Endodermal cell (in vitro differentiated cells): ENCODE results near the gene ROR2. TPM values are rescaled to one million over a fixed set of nuclear protein-coding genes. Genes with fewer than 3 reads are reported as not detected.

Experiments
- DNase-seq: peaks from one replicate; pipeline ENCODE4 v3.0.0-alpha.2; 2017
- H3K27ac ChIP-seq: 2 replicates; pipeline ENCODE4 v1.5.1; 2013; ENCODE audit warnings: mild to moderate bottlenecking, low read depth, low read length, moderate library complexity
- H3K27me3 ChIP-seq: 2 replicates; pipeline ENCODE4 v1.6.1; 2013; ENCODE audit warnings: mild to moderate bottlenecking, low read length, moderate library complexity; ENCODE audit not compliant: insufficient read depth, control insufficient read depth, poor library complexity, severe bottlenecking
- H3K36me3 ChIP-seq: 2 replicates; pipeline ENCODE4 v1.7.0; 2013; ENCODE audit warnings: mild to moderate bottlenecking, low read length, moderate library complexity; ENCODE audit not compliant: control insufficient read depth, insufficient read depth
- H3K4me1 ChIP-seq: one replicate; pipeline ENCODE4 v1.7.0; 2013; ENCODE audit warnings: low read length; ENCODE audit not compliant: control insufficient read depth, insufficient read depth
- H3K4me3 ChIP-seq: 2 replicates; pipeline ENCODE4 v1.5.1; 2013; ENCODE audit warnings: mild to moderate bottlenecking, low read length, moderate library complexity
- H3K9ac ChIP-seq: 2 replicates; pipeline ENCODE4 v1.6.1; 2013; ENCODE audit warnings: mild to moderate bottlenecking, low read length, moderate library complexity; ENCODE audit not compliant: poor library complexity, severe bottlenecking; ENCODE audit errors: extremely low read depth
- H3K9me3 ChIP-seq: 2 replicates; pipeline ENCODE4 v1.6.1; 2013; ENCODE audit warnings: mild to moderate bottlenecking, low read length, moderate library complexity; ENCODE audit not compliant: control insufficient read depth
- H3K27ac Mint-ChIP-seq: 2 replicates; pipeline ENCODE4 v1.8.0; 2020; ENCODE audit warnings: mixed read lengths
- H3K27me3 Mint-ChIP-seq: 2 replicates; pipeline ENCODE4 v1.8.0; 2021; ENCODE audit warnings: mild to moderate bottlenecking, mixed read lengths; ENCODE audit not compliant: insufficient read depth
- H3K36me3 Mint-ChIP-seq: 2 replicates; pipeline ENCODE4 v1.8.0; 2020; ENCODE audit warnings: low read depth, mixed read lengths
- H3K4me1 Mint-ChIP-seq: 2 replicates; pipeline ENCODE4 v1.8.0; 2020; ENCODE audit warnings: mixed read lengths
- H3K4me3 Mint-ChIP-seq: 2 replicates; pipeline ENCODE4 v1.8.0; 2020; ENCODE audit warnings: mild to moderate bottlenecking, moderate library complexity, mixed read lengths
- H3K9me3 Mint-ChIP-seq: 2 replicates; pipeline ENCODE4 v1.8.0; 2020; ENCODE audit warnings: mild to moderate bottlenecking, mixed read lengths
- WGBS, 2 experiments: methylation state at CpG; one replicate each; pipeline versions ENCODE4 v1.1.5 to v1.1.7; 2013; ENCODE audit warnings: missing lambda C conversion rate in 2 of 2, mixed read lengths in 1 of 2; ENCODE audit not compliant: insufficient coverage in 1 of 2, insufficient read length in 1 of 2; 5-methylcytosine and 5-hydroxymethylcytosine counted together
- total RNA-seq, 2 donors: library from RNA; stranded (reverse); fragmentation: NEBNext Ultra II Directional in 1 of 2; extraction: Animal tissue kit (Norgen Biotek cat#: 25700) in 1 of 2; gene quantifications; 2 replicates in 1 of 2; 3 replicates in 1 of 2; pipeline ENCODE4 v1.2.1, GENCODE V29; 2021
- TF ChIP-seq, protein P1 (sequence below): fragments of 200-600 bp; sonication (generic); conservative IDR thresholded peaks from 2 replicates; pipeline ENCODE4 v1.5.0; 2021; ENCODE audit warnings: antibody characterized with exemption, mild to moderate bottlenecking

The ROR2 gene
- total RNA-seq, 2 donors from 2014 or later, result 104 to 160 TPM

DNA sequence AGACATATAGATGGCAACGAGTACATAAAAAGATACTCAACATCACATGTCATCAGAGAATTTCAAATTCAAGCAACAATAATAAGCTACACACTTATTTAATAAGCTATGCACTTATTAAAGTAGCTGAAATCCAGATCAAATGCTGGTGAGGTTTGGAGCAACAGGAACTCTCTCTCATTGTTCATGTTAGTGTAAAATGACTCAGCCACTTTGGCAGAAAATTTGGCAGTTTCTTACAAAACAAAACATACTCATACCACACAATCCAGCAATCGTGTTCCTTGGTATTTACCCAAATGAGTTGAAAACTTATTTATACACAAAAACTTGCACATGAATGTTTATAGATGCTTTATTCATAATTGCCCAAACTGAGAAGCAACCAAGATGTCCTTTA is 394.9 kb downstream of the ROR2 start:
- Mint-ChIP-seq H3K27me3 (no peaks in the 10 kb centered on the region), H3K27ac (no peak overlapping the region), H3K9me3 (no peaks in the 10 kb centered on the region), H3K4me3 (no peak overlapping the region), H3K36me3 (no peaks in the 10 kb centered on the region), H3K4me1 (peaks cover under 1% of the 10 kb centered on the region)
- H3K36me3 ChIP-seq, result no peaks in the 10 kb centered on the region
- no peak overlapping the region for H3K27ac ChIP-seq
- TF ChIP-seq, protein P1, sequence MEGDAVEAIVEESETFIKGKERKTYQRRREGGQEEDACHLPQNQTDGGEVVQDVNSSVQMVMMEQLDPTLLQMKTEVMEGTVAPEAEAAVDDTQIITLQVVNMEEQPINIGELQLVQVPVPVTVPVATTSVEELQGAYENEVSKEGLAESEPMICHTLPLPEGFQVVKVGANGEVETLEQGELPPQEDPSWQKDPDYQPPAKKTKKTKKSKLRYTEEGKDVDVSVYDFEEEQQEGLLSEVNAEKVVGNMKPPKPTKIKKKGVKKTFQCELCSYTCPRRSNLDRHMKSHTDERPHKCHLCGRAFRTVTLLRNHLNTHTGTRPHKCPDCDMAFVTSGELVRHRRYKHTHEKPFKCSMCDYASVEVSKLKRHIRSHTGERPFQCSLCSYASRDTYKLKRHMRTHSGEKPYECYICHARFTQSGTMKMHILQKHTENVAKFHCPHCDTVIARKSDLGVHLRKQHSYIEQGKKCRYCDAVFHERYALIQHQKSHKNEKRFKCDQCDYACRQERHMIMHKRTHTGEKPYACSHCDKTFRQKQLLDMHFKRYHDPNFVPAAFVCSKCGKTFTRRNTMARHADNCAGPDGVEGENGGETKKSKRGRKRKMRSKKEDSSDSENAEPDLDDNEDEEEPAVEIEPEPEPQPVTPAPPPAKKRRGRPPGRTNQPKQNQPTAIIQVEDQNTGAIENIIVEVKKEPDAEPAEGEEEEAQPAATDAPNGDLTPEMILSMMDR, result no peak
- WGBS, 2 experiments, result 94% methylated on average over 2 of the region's 2 CpGs; no CpG with 5 or more reads in 1 of the 2 experiments
- H3K4me1 ChIP-seq, result no peaks in the 10 kb centered on the region
- no peak overlapping the region for H3K9ac ChIP-seq
- H3K4me3 ChIP-seq, result no peak overlapping the region
- H3K9me3 ChIP-seq, result no peaks in the 10 kb centered on the region
- DNase-seq, result no peak
- H3K27me3 ChIP-seq, result no peaks in the 10 kb centered on the region

DNA sequence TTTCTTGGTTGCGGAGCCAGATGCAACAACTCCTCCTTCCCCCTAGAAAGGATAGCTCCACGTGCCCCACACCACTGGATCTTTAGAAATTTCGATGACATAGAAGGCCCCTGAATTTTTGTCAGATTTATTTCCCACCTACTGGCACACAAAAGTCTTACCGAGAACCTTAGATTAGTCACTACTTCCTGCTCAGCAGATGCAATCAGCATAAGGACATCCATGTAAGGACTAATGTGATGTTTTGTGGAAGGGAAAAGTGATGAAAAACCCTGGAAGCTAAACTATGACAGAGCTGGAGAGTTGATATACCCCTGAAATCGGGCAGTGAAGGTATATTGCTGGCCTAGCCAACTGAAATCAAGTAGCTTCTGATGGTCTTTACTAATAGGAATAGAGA is 400.9 kb downstream of the ROR2 start:
- Histone ChIP-seq H3K9ac (no peak overlapping the region), H3K4me3 (no peak overlapping the region), H3K27ac (no peak overlapping the region), H3K4me1 (no peaks in the 10 kb centered on the region), H3K36me3 (no peaks in the 10 kb centered on the region), H3K27me3 (no peaks in the 10 kb centered on the region), H3K9me3 (no peaks in the 10 kb centered on the region)
- DNase-seq, result no peak
- 75 to 92% methylated on average over 3 to 5 of the region's 5 CpGs for WGBS, 2 experiments
- TF ChIP-seq, protein P1, result no peak
- Mint-ChIP-seq H3K4me3 (no peak overlapping the region), H3K27me3 (no peaks in the 10 kb centered on the region), H3K4me1 (no peaks in the 10 kb centered on the region), H3K36me3 (no peaks in the 10 kb centered on the region), H3K27ac (no peak overlapping the region), H3K9me3 (no peaks in the 10 kb centered on the region)

DNA sequence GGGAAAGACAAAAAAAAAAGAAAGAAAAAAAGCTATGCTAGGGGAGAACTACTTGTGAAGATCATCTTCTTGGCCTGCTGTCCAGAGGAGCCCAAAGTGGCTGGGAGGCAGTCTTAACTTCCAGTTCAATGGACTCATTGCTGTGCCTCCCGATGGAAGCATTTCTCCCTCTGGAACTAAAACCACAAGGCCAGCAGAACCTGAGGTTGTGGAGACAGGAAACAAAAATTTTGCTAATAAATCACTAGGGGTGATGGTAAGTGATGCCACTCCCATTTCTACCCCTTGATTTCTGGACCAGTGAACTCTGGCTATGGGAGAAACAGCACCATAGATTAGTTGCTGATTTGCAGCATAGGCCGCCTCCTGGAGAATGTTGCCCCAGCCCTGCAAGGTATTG is 402.9 kb downstream of the ROR2 start:
- H3K27me3 ChIP-seq, result no peaks in the 10 kb centered on the region
- no peaks in the 10 kb centered on the region for H3K9me3 ChIP-seq
- Mint-ChIP-seq H3K27ac (no peak overlapping the region), H3K36me3 (no peaks in the 10 kb centered on the region), H3K4me1 (no peaks in the 10 kb centered on the region), H3K4me3 (no peak overlapping the region), H3K27me3 (no peaks in the 10 kb centered on the region), H3K9me3 (no peaks in the 10 kb centered on the region)
- TF ChIP-seq, protein P1, result no peak
- H3K4me1 ChIP-seq, result no peaks in the 10 kb centered on the region
- no peak overlapping the region for H3K9ac ChIP-seq
- H3K36me3 ChIP-seq, result no peaks in the 10 kb centered on the region
- no peak for DNase-seq
- 95% methylated on average over 2 of the region's 2 CpGs; no CpG with 5 or more reads in 1 of the 2 experiments for WGBS, 2 experiments
- H3K4me3 ChIP-seq, result no peak overlapping the region
- no peak overlapping the region for H3K27ac ChIP-seq
